Activated T-cell treated with anti-CD3 and anti-CD28 coated beads, Interleukin-2, amount 50 U/mL, for 24 hours (primary cell): Measurements from ENCODE around the gene CLTB.
A peak's percentile ranks its signal among the peaks of the same experiment; 100 is the strongest.
"Not testable (repeated sequence)": the region's sequence is repeated elsewhere in the genome, so short reads cannot be mapped to it uniquely, and the experiment has no call there.

Source experiments
- DNase-seq: peaks from one replicate; pipeline ENCODE4 v3.0.0-alpha.2; 2020
- H3K27ac Mint-ChIP-seq: 2 replicates; pipeline ENCODE4 v1.8.0; 2020; ENCODE audit warnings: mild to moderate bottlenecking, mixed read lengths
- H3K27me3 Mint-ChIP-seq: 2 replicates; pipeline ENCODE4 v1.8.0; 2020; ENCODE audit warnings: mixed read lengths
- H3K36me3 Mint-ChIP-seq: 2 replicates; pipeline ENCODE4 v1.8.0; 2020; ENCODE audit warnings: low read depth, mixed read lengths
- H3K4me1 Mint-ChIP-seq: 2 replicates; pipeline ENCODE4 v1.8.0; 2020; ENCODE audit warnings: low read depth, mixed read lengths
- H3K4me3 Mint-ChIP-seq: 2 replicates; pipeline ENCODE4 v1.8.0; 2020; ENCODE audit warnings: mild to moderate bottlenecking, moderate library complexity, mixed read lengths
- H3K9me3 Mint-ChIP-seq: 2 replicates; pipeline ENCODE4 v1.8.0; 2020; ENCODE audit warnings: mixed read lengths

The CLTB gene

GRCh38 chr5:176415952-176416924 lies at the start of gene CLTB:
Gene CLTB (minus strand): TSS chr5:176416539. CDS start chr5:176416363, 176 bp downstream.
- Mint-ChIP-seq H3K36me3 (peaks cover 22% of the 10 kb centered on the region), H3K4me3 (peak within 1 kb of the TSS; percentile 83), H3K27ac (peak within 1 kb of the TSS; percentile 84), H3K9me3 (no peaks in the 10 kb centered on the region), H3K4me1 (peaks cover 48% of the 10 kb centered on the region), H3K27me3 (no peaks in the 10 kb centered on the region)
- DNase-seq = peak; percentile 95

DNA sequence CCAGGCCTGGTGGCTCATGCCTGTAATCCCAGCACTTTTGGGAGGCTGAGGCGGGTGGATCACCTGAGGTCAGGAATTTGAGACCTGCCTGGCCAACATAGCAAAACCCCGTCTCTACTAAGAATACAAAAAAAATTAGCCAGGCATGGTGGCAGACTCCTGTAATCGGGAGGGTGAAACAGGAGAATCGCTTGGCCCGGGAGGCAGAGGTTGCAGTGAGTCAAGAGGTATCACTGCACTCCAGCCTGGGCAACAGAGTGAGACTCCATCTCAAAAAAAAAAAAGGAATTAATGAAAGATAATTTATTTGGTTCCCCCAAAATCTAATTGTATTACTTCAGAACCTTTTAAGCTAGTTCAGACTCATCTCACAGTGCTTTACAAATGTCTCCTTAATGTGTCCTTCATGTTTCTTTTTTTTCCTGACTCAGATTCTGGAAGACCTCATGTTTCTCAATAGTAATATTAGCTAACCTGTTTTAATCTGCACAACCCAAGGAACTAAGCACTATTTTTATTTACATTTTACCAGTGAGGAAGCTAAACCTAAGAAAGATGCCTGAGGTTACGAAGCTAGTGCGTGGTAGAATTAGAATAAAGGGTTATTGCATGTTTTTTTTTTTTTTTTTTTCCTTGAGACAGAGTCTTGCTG lies 46.9 kb upstream of the CLTB start:
- no peaks in the 10 kb centered on the region for H3K27me3 Mint-ChIP-seq
- H3K4me3 Mint-ChIP-seq = no peak overlapping the region
- no peak for DNase-seq
- H3K36me3 Mint-ChIP-seq = peaks cover 59% of the 10 kb centered on the region
- no peak overlapping the region for H3K27ac Mint-ChIP-seq
- H3K9me3 Mint-ChIP-seq = no peaks in the 10 kb centered on the region
- peaks cover 39% of the 10 kb centered on the region for H3K4me1 Mint-ChIP-seq

DNA sequence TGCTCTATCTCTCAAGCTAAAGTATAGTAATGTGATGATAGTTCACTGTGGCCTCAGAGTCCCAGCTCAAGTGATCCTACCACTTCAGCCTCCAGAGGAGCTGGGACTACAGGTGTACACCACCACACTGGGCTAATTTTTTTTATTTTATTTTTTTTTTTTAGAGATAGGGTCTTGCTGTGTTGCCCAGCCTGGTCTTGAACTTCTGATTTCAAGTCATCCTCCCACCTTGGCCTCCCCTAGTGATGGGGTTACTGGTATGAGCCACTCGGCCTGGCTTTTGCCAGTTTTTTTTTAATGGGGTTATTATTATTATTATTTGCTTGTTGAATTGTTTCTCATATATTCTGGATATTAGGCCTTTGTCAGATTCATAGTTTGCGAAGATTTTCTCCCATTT lies 45.0 kb upstream of the CLTB start:
- Mint-ChIP-seq H3K36me3 (peaks cover 57% of the 10 kb centered on the region), H3K27ac (no peak overlapping the region), H3K4me1 (peaks cover 40% of the 10 kb centered on the region), H3K9me3 (no peaks in the 10 kb centered on the region), H3K4me3 (no peak overlapping the region), H3K27me3 (no peaks in the 10 kb centered on the region)
- DNase-seq = no peak

DNA sequence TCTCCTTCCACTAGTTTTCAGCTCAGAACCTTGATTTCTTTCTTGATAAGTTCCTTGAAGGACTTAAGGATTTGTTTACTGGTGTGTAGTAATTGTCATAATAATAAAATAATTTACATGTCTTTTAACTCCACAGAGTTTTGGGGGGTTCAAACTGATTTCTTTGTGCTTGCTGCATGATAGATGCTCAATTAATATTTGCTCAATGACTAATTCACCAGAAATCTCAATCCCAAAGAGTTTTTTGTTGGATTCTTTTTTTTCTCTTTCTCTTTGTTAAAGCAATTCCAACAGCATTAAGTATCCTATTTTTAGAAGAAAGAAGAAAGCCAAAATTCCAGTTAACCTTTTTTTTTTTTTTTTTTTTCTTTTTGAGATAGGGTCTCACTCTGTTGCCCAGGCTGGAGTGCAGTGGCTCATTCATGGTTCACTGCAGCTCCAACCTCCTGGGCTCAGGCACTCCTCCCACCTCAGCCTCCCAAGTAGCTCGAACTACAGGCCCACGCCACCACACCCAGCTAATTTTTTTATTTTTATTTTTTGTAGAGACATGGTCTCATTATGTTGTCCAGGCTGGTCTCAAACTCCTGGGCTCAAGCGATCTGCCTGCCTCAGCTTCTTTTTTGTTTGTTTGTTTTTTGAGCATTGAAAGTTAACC lies 42.7 kb upstream of the CLTB start:
- H3K27me3 Mint-ChIP-seq = no peaks in the 10 kb centered on the region
- peaks cover 41% of the 10 kb centered on the region for H3K4me1 Mint-ChIP-seq
- no peak overlapping the region for H3K4me3 Mint-ChIP-seq
- DNase-seq = no peak
- peaks cover 48% of the 10 kb centered on the region for H3K36me3 Mint-ChIP-seq
- H3K9me3 Mint-ChIP-seq = no peaks in the 10 kb centered on the region
- H3K27ac Mint-ChIP-seq = no peak overlapping the region

DNA sequence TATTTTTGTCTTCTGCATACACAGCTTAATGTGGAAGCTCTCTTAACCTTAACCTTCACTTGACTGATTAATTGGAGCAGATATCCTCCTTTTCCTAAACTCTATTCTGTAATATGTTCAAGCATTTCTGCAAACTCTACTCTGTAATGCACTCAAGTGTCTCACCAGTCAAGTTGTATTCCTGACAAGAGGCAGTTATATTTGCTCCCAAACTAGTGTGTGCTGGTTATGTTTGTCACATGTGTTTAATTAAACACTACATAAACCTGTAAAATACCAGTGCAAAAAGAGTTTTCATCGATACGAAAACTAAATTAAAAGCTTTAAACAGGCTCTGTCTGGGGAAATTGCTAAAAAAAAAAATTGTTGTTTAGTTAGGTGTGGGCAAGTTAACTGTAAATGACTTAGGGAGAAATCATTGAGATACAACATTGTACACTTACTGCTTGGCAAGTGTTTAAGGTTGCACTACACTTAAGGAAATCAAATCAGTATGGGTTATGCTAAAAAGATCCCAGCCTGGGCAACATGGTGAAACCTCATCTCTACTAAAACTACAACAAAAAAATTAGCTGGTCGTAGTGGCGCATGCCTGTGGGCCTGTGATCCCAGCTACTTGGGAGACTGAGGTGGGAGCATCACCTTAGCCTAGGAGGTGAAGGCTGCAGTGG lies 38.5 kb upstream of the CLTB start:
- H3K9me3 Mint-ChIP-seq = no peaks in the 10 kb centered on the region
- peaks cover 61% of the 10 kb centered on the region for H3K36me3 Mint-ChIP-seq
- no peak overlapping the region for H3K4me3 Mint-ChIP-seq
- DNase-seq = no peak
- H3K27me3 Mint-ChIP-seq = no peaks in the 10 kb centered on the region
- H3K4me1 Mint-ChIP-seq = peaks cover 53% of the 10 kb centered on the region
- H3K27ac Mint-ChIP-seq = no peak overlapping the region

- peak overlapping the region; percentile 98 for H3K4me3 Mint-ChIP-seq
- peak overlapping the region; percentile 57 for H3K27ac Mint-ChIP-seq
- H3K4me1 Mint-ChIP-seq = peaks cover 51% of the 10 kb centered on the region
- DNase-seq = no peak
- no peaks in the 10 kb centered on the region for H3K27me3 Mint-ChIP-seq
- H3K36me3 Mint-ChIP-seq = peaks cover 54% of the 10 kb centered on the region
- H3K9me3 Mint-ChIP-seq = no peaks in the 10 kb centered on the region
Observed at GRCh38 chr5:176450077-176450476, 33.7 kb upstream of the CLTB start.

DNA sequence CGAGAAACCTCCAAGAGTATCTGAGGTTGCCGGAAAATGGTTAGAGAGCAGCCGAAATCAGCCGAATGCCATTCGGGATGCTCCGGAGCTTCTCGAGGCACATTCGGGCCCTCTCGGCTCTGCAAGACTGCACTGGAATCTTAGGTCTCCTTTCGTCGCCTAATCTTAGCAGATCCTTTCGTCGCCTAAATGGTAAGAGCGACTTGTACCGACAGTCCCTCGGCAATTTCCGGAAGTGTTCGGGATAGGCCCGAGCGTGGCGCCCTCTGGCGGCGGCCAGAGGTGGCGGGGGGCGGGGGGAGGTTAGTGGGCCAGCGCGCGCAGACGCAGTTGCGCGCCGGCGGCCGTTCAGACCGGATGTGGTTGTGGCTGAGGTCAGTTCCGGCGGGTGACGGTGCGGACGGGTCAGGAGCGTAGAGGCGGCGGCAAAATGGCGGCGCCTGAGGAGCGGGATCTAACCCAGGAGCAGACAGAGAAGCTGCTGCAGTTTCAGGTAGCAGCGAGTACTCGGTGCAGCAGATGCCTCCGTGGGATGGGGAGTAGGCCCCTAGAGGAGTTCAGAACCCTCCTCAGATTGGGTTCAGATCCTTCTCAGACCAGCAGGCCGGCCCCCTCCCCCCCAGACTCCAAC lies 31.8 kb upstream of the CLTB start, which contains the start of gene FAF2:
TSS of gene FAF2 (plus strand) at position 408 of the 631 bp plus-strand sequence. CDS start at position 431, 23 bp downstream.
- H3K4me3 Mint-ChIP-seq = peak within 1 kb of the TSS; percentile 98
- H3K4me1 Mint-ChIP-seq = peaks cover 38% of the 10 kb centered on the region
- no peaks in the 10 kb centered on the region for H3K27me3 Mint-ChIP-seq
- peak; percentile 100 for DNase-seq
- H3K27ac Mint-ChIP-seq = peak within 1 kb of the TSS; percentile 99
- H3K36me3 Mint-ChIP-seq = peaks cover 42% of the 10 kb centered on the region
- no peaks in the 10 kb centered on the region for H3K9me3 Mint-ChIP-seq

- no peak for DNase-seq
- no peaks in the 10 kb centered on the region for H3K9me3 Mint-ChIP-seq
Observed at GRCh38 chr5:176447591-176447977, 31.2 kb upstream of the CLTB start.

DNA sequence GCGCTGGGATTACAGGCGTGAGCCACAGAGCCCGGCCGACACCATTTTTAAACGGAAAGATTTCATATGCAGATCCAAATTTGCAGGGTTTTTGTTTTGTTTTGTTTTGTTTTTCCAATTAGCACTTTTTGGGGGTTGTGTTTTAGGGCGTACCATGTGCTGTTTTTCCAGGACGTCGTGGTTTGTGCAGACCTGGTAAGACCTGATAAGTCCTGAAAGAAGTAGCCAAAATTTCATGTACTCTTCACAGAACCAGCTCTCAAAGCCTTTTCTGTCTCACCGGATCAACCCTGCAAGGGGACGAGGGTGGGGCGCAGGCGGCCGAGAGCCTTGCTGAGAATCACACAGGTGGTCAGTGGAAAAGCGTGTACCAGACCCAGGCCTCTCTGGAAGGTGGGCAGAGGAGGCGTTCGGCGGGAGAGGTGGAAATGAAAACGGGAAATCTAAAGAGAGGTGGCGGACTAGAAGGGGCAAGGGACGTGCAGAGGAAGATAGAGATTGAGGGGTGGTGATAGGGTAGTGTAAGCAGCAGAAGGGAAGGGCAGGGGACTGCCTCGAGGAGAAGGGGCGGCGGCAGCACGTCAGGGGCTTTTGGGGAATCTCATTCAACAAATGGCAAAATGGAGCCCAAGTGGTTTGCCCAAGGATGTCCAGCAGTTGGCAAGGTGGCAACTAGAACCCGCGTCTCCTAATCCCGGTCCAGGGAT lies 30.7 kb upstream of the CLTB start:
- peak overlapping the region; percentile 98 for H3K4me3 Mint-ChIP-seq
- no peaks in the 10 kb centered on the region for H3K9me3 Mint-ChIP-seq
- peaks cover 30% of the 10 kb centered on the region for H3K4me1 Mint-ChIP-seq
- peaks cover 31% of the 10 kb centered on the region for H3K36me3 Mint-ChIP-seq
- H3K27me3 Mint-ChIP-seq = no peaks in the 10 kb centered on the region
- H3K27ac Mint-ChIP-seq = peak overlapping the region; percentile 99
- DNase-seq = no peak

More at GRCh38 chr5:176447591-176447977, 31.2 kb upstream of the CLTB start:
- H3K27ac Mint-ChIP-seq = peak overlapping the region; percentile 99
- H3K4me3 Mint-ChIP-seq = peak overlapping the region; percentile 98
- peaks cover 35% of the 10 kb centered on the region for H3K4me1 Mint-ChIP-seq
- H3K36me3 Mint-ChIP-seq = peaks cover 37% of the 10 kb centered on the region
- H3K27me3 Mint-ChIP-seq = no peaks in the 10 kb centered on the region

DNA sequence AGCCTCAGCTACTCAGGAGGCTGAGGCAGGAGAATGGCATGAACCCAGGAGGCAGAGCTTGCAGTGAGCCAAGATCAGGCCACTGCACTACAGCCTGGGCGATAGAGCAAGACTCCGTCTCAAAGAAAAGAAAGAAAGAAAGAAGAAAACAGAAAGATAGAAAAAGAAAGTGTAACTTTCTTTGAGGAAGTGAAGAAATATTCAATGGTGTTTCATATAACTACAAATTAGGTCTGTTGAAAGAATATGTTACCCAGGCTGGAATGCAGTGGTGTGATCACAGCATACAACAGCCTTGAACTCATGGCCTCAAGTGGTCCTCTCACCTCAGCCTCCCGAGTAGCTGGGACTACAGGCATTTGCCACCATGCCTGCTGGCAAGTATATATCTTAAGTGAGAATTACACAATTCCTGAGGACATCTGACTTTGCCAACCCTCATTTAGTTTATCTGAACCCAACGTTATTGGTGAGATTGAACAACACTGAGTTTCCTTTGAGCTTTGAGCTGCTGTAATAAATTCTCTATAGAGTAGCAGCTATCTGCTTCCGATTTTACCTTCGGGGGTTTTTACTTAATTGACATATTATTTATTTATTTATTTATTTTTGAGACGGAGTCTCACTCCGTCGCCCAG lies 29.8 kb upstream of the CLTB start:
- H3K27me3 Mint-ChIP-seq = no peaks in the 10 kb centered on the region
- no peak for DNase-seq
- peaks cover 27% of the 10 kb centered on the region for H3K36me3 Mint-ChIP-seq
- peaks cover 28% of the 10 kb centered on the region for H3K4me1 Mint-ChIP-seq
- H3K27ac Mint-ChIP-seq = no peak overlapping the region
- H3K4me3 Mint-ChIP-seq = peak overlapping the region; percentile 50
- H3K9me3 Mint-ChIP-seq = no peaks in the 10 kb centered on the region

DNA sequence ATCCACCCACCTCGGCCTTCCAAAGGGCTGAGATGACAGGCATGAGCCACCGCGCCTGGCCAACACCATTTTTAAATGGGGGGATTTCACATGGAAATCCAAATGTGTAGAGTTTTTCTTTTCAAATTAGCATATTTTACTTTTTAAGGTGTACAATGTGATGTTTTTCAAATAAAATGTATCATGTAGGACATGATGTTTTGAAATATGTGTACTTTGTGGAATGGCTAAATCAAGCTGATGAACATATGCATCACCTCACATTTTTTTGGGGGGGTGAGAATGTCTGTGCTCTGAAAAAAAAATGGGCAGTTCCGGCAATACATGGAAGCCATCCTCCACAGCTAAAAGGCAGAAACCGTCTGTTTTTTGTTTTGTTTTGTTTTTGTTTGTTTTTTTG lies 28.4 kb upstream of the CLTB start:
- H3K4me1 Mint-ChIP-seq = peaks cover 18% of the 10 kb centered on the region
- H3K27me3 Mint-ChIP-seq = peaks cover 4% of the 10 kb centered on the region
- peaks cover 19% of the 10 kb centered on the region for H3K36me3 Mint-ChIP-seq
- H3K27ac Mint-ChIP-seq = no peak overlapping the region
- no peaks in the 10 kb centered on the region for H3K9me3 Mint-ChIP-seq
- no peak for DNase-seq
- H3K4me3 Mint-ChIP-seq = no peak overlapping the region

- peaks cover 11% of the 10 kb centered on the region for H3K4me1 Mint-ChIP-seq
Observed at GRCh38 chr5:176442911-176443310, 26.6 kb upstream of the CLTB start.

DNA sequence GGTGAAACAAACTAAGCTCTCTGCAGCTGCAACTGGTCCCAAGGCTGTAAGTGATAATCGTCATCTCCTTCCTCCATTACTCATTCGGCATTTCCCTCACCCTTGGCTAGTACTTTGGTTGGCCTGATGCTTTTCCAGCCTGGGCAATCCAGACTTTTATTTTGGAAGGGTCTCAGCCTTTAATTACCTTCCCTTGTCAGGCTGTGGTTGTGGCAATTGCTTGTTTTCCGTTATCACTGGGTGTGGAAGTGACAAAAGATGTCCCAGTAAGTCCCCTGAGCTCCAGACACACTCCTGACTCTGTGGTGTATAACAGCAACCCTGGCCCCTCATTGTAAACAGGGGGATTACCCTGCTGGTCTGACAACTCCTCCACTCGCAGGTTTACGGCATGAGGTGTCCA lies 25.6 kb upstream of the CLTB start:
- Mint-ChIP-seq H3K27me3 (peaks cover 4% of the 10 kb centered on the region), H3K36me3 (peaks cover under 1% of the 10 kb centered on the region)

More at GRCh38 chr5:176442911-176443310, 26.6 kb upstream of the CLTB start:
- H3K27ac Mint-ChIP-seq, H3K36me3 Mint-ChIP-seq, DNase-seq, H3K9me3 Mint-ChIP-seq, H3K4me3 Mint-ChIP-seq, H3K27me3 Mint-ChIP-seq: not testable (repeated sequence)

More for the DNA sequence above, 25.6 kb upstream of the CLTB start:
- Mint-ChIP-seq H3K9me3 (no peaks in the 10 kb centered on the region), H3K4me3 (no peak overlapping the region), H3K27ac (no peak overlapping the region), H3K4me1 (peaks cover 11% of the 10 kb centered on the region)
- no peak for DNase-seq
